Liver (tissue), 3 donors: ENCODE results near the gene NLGN4X.

Source experiments
- ATF3 ChIP-seq: IDR thresholded peaks from 2 replicates; pipeline ENCODE4 v1.6.1; 2016; ENCODE audit warnings: antibody characterized with exemption
- EGR1 ChIP-seq, 2 donors: IDR thresholded peaks; 2 replicates each; pipeline ENCODE4 v1.6.1; 2016 to 2018; ENCODE audit warnings: antibody characterized with exemption in 2 of 2, low read depth in 2 of 2
- FOXA1 ChIP-seq: IDR thresholded peaks from 2 replicates; pipeline ENCODE4 v1.6.1; 2016; ENCODE audit warnings: antibody characterized with exemption
- GABPA ChIP-seq, 2 donors: IDR thresholded peaks in 1 of 2; conservative IDR thresholded peaks in 1 of 2; 2 replicates each; pipeline ENCODE4 v1.6.1; 2016; ENCODE audit warnings: antibody characterized with exemption in 2 of 2, mild to moderate bottlenecking in 1 of 2, moderate library complexity in 1 of 2
- MAX ChIP-seq: IDR thresholded peaks from 2 replicates; pipeline ENCODE4 v1.6.1; 2016; ENCODE audit warnings: antibody characterized with exemption
- NR2F2 ChIP-seq: IDR thresholded peaks from 2 replicates; pipeline ENCODE4 v1.6.1; 2016; ENCODE audit warnings: antibody characterized with exemption
- RAD21 ChIP-seq, 2 donors: IDR thresholded peaks; 2 replicates each; pipeline ENCODE4 v1.6.1; 2016; ENCODE audit warnings: antibody characterized with exemption in 2 of 2, mild to moderate bottlenecking in 2 of 2
- REST ChIP-seq: IDR thresholded peaks from 2 replicates; pipeline ENCODE4 v1.6.1; 2016; ENCODE audit warnings: antibody characterized with exemption, mild to moderate bottlenecking
- RXRA ChIP-seq, 2 donors: IDR thresholded peaks; 2 replicates each; pipeline ENCODE4 v1.6.1; 2017 to 2018; ENCODE audit warnings: antibody characterized with exemption in 2 of 2, mild to moderate bottlenecking in 1 of 2
- SP1 ChIP-seq: IDR thresholded peaks from 2 replicates; pipeline ENCODE4 v1.6.1; 2018; ENCODE audit warnings: antibody characterized with exemption, mild to moderate bottlenecking
- TAF1 ChIP-seq: conservative IDR thresholded peaks from 2 replicates; pipeline ENCODE4 v1.6.1; 2016; ENCODE audit warnings: antibody characterized with exemption, mild to moderate bottlenecking
- YY1 ChIP-seq: IDR thresholded peaks from 2 replicates; pipeline ENCODE4 v1.6.1; 2016; ENCODE audit warnings: antibody characterized with exemption, mild to moderate bottlenecking
- ZBTB33 ChIP-seq: IDR thresholded peaks from 2 replicates; pipeline ENCODE4 v1.6.1; 2016; ENCODE audit warnings: antibody characterized with exemption
- TF ChIP-seq, protein P1 (sequence below): fragments of 150-350 bp; IDR thresholded peaks from 2 replicates; pipeline ENCODE4 v1.5.1; 2017; ENCODE audit warnings: improper control_type of control experiment, low read depth, low read length; ENCODE audit not compliant: missing input control
- donor health status: healthy.
- donor health status: healthy.

- TF ChIP-seq, protein P1, sequence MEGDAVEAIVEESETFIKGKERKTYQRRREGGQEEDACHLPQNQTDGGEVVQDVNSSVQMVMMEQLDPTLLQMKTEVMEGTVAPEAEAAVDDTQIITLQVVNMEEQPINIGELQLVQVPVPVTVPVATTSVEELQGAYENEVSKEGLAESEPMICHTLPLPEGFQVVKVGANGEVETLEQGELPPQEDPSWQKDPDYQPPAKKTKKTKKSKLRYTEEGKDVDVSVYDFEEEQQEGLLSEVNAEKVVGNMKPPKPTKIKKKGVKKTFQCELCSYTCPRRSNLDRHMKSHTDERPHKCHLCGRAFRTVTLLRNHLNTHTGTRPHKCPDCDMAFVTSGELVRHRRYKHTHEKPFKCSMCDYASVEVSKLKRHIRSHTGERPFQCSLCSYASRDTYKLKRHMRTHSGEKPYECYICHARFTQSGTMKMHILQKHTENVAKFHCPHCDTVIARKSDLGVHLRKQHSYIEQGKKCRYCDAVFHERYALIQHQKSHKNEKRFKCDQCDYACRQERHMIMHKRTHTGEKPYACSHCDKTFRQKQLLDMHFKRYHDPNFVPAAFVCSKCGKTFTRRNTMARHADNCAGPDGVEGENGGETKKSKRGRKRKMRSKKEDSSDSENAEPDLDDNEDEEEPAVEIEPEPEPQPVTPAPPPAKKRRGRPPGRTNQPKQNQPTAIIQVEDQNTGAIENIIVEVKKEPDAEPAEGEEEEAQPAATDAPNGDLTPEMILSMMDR: no peak
- no peak for TF ChIP-seq GABPA (IDR thresholded peaks at IDR 0.05 in 1 of 2, conservative IDR thresholded peaks at IDR 0.05 in 1 of 2)
- TF ChIP-seq YY1: no peak
- TF ChIP-seq MAX: no peak
- TF ChIP-seq RAD21 (IDR thresholded peaks at IDR 0.05): no peak
- no peak for TF ChIP-seq SP1
- no peak for TF ChIP-seq RXRA (IDR thresholded peaks at IDR 0.05)
- no peak for TF ChIP-seq ATF3
- TF ChIP-seq NR2F2: no peak
- TF ChIP-seq TAF1: no peak
- TF ChIP-seq REST: no peak
- no peak for TF ChIP-seq FOXA1
- TF ChIP-seq ZBTB33: no peak
- TF ChIP-seq EGR1 (IDR thresholded peaks at IDR 0.05; ENCODE audit: low read depth in 2 of 2): no peak
Observed at GRCh38 chrX:6134255-6134654, 94.4 kb downstream of the NLGN4X start.
